ENCODE data around the gene CRNN. TPM values are rescaled to one million over a fixed set of nuclear protein-coding genes. Genes with fewer than 3 reads are reported as not detected.

The CRNN gene
- total and polyA plus RNA-seq, 2 experiments from 2014 or later = not detected

DNA sequence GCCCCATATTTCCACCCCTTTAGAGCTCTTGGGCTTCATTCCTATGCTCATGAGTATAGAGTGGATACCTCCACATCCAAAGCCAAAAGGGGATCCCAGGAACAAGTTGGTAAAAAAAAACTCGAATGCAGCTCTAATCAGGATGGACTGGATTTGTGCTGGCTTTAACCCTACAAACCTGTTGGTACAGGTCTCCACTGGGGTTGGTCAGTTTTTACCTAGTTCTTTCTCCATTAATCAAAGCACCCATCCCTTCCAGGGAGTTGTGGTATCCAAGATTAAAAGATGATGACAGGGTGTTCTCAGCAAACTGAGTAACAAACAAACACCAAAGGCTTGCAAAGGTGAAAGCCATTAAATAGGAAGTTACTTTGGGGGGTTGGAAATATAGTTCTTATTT is 5.9 kb upstream of the CRNN start:
- H3K36me3 Mint-ChIP-seq (ENCODE audit: low read depth) = peaks cover 11% of the 10 kb centered on the region
- H3K4me3 Mint-ChIP-seq = no peak overlapping the region
- H3K9me3 Mint-ChIP-seq = peaks cover 38% of the 10 kb centered on the region

DNA sequence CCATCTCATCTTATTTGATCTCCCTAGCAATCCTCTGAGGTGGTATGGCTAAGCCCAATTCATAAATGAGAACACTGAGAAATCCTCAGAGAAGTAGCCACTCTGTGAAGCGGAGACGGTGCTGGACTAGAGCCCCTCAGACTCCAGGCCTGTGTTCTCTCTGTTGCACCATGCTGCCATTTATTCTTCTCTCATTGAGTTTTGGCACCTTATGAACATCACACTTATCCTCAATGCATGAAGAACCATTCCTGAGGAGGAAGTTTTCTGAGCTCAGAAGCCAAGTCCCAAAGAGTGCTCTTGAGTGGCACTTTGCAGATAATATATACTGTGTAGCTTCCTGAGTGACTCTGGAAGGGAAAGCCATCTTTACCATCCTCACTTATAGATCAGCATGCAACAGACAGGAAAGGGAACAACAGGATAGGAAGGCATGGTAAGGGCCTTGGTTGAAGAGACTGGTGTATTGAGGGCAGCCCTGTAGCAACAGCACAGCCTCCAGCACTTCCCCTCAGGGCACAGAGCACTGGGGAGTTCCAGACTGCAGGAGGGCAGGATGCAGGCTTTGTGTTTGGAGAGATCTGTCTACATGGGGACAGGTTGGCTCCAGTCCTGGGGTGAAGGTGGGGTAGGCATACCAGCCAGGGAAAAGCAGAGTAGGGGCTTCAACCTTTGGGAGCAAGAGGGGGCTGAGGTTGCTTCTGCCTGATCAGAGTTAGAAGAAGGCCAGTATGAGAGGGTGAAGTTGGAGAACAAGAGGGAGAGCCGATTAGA is 1.6 kb upstream of the CRNN start:
- H3K4me2 ChIP-seq = no peak overlapping the region
- no peak overlapping the region for H3K4me3 Mint-ChIP-seq
- H3K4me3 ChIP-seq = no peak overlapping the region
- H3K9me2 ChIP-seq (ENCODE audit: insufficient read depth) = no peaks in the 10 kb centered on the region; the same call in 1 of the 2 replicates
- ATAC-seq (no peak), DNase-seq (ENCODE audit: low spot score) (no peak)
- no peak overlapping the region for H3K27ac ChIP-seq (ENCODE audit: low read depth)
- TF ChIP-seq, protein P1, sequence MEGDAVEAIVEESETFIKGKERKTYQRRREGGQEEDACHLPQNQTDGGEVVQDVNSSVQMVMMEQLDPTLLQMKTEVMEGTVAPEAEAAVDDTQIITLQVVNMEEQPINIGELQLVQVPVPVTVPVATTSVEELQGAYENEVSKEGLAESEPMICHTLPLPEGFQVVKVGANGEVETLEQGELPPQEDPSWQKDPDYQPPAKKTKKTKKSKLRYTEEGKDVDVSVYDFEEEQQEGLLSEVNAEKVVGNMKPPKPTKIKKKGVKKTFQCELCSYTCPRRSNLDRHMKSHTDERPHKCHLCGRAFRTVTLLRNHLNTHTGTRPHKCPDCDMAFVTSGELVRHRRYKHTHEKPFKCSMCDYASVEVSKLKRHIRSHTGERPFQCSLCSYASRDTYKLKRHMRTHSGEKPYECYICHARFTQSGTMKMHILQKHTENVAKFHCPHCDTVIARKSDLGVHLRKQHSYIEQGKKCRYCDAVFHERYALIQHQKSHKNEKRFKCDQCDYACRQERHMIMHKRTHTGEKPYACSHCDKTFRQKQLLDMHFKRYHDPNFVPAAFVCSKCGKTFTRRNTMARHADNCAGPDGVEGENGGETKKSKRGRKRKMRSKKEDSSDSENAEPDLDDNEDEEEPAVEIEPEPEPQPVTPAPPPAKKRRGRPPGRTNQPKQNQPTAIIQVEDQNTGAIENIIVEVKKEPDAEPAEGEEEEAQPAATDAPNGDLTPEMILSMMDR (conservative IDR thresholded peaks at IDR 0.05; ENCODE audit: low read depth in 2 of 2) = no peak
- TF ChIP-seq STAT1 (IDR thresholded peaks at IDR 0.05; ENCODE audit: unreplicated experiment) = no peak
- no peak for TF ChIP-seq JUNB (IDR thresholded peaks at IDR 0.05; ENCODE audit: unreplicated experiment)
- TF ChIP-seq EZH2phosphoT487 (IDR thresholded peaks at IDR 0.05; ENCODE audit: unreplicated experiment) = no peak
- TF ChIP-seq ZNF114 (CRISPR knock-in tag; IDR thresholded peaks at IDR 0.05) = no peak
- TF ChIP-seq POLR2AphosphoS5 (IDR thresholded peaks at IDR 0.05; ENCODE audit: low read depth) = no peak
- TF ChIP-seq ZNF331 (CRISPR knock-in tag; IDR thresholded peaks at IDR 0.05; ENCODE audit: low read depth) = no peak
- no peaks in the 10 kb centered on the region for H3K4me1 ChIP-seq (ENCODE audit: insufficient read depth)
- no peak overlapping the region for H2AFZ ChIP-seq
- no peaks in the 10 kb centered on the region for H3F3A ChIP-seq (replicated peaks; ENCODE audit: low read depth)
- H3K4me1 Mint-ChIP-seq = peaks cover 4% of the 10 kb centered on the region
- no peaks in the 10 kb centered on the region for H3K9me3 Mint-ChIP-seq
- no peaks in the 10 kb centered on the region for H4K20me1 ChIP-seq (replicated peaks; ENCODE audit: insufficient read depth)
- no peak overlapping the region for H3K27ac Mint-ChIP-seq
- no peaks in the 10 kb centered on the region for H3K27me3 Mint-ChIP-seq (ENCODE audit: insufficient read depth, low read depth, poor library complexity)
- H3K79me2 ChIP-seq (replicated peaks; ENCODE audit: insufficient read depth) = no peaks in the 10 kb centered on the region
- H3K36me3 Mint-ChIP-seq (ENCODE audit: low read depth) = no peaks in the 10 kb centered on the region
- H3K36me3 ChIP-seq (ENCODE audit: insufficient read depth) = no peaks in the 10 kb centered on the region
- H3K27me3 ChIP-seq (ENCODE audit: insufficient read depth) = no peaks in the 10 kb centered on the region

More for the DNA sequence above, 5.9 kb upstream of the CRNN start:
- ATAC-seq (no peak), DNase-seq (ENCODE audit: low spot score) (no peak)
- Histone ChIP-seq H3K4me1 (ENCODE audit: insufficient read depth) (no peaks in the 10 kb centered on the region), H3K27ac (ENCODE audit: low read depth) (no peak overlapping the region), H3K79me2 (replicated peaks; ENCODE audit: insufficient read depth) (no peaks in the 10 kb centered on the region), H3K4me2 (no peak overlapping the region), H3K27me3 (ENCODE audit: insufficient read depth) (no peaks in the 10 kb centered on the region), H4K20me1 (replicated peaks; ENCODE audit: insufficient read depth) (no peaks in the 10 kb centered on the region), H3F3A (replicated peaks; ENCODE audit: low read depth) (no peaks in the 10 kb centered on the region), H2AFZ (no peak overlapping the region), H3K4me3 (no peak overlapping the region), H3K36me3 (ENCODE audit: insufficient read depth) (no peaks in the 10 kb centered on the region), H3K9me2 (ENCODE audit: insufficient read depth) (no peaks in the 10 kb centered on the region; the same call in 1 of the 2 replicates)
- H3K27me3 Mint-ChIP-seq (ENCODE audit: insufficient read depth, low read depth, poor library complexity) = no peaks in the 10 kb centered on the region
- no peak overlapping the region for H3K27ac Mint-ChIP-seq
- no peaks in the 10 kb centered on the region for H3K4me1 Mint-ChIP-seq
- TF ChIP-seq, protein P2, sequence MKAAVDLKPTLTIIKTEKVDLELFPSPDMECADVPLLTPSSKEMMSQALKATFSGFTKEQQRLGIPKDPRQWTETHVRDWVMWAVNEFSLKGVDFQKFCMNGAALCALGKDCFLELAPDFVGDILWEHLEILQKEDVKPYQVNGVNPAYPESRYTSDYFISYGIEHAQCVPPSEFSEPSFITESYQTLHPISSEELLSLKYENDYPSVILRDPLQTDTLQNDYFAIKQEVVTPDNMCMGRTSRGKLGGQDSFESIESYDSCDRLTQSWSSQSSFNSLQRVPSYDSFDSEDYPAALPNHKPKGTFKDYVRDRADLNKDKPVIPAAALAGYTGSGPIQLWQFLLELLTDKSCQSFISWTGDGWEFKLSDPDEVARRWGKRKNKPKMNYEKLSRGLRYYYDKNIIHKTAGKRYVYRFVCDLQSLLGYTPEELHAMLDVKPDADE (IDR thresholded peaks at IDR 0.05) = no peak
- TF ChIP-seq POLR2AphosphoS5 (IDR thresholded peaks at IDR 0.05; ENCODE audit: low read depth) = no peak
